HepG2 (cell line): Measurements from ENCODE around the gene PERCC1. TPM values are rescaled to one million over a fixed set of nuclear protein-coding genes. Genes with fewer than 3 reads are reported as not detected.

ENCODE experiments used
- ARHGAP35 ChIP-seq: sonication (generic); formaldehyde crosslinking; IDR thresholded peaks from 2 replicates; pipeline ENCODE4 v1.9.0; 2022; ENCODE audit warnings: mild to moderate bottlenecking, inconsistent platforms, moderate library complexity, missing genetic modification reagents, borderline replicate concordance
- ARNT2 ChIP-seq: sonication (generic); formaldehyde crosslinking; IDR thresholded peaks from 2 replicates; pipeline ENCODE4 v1.8.0; 2022; ENCODE audit warnings: mild to moderate bottlenecking, low read depth, missing genetic modification reagents, moderate library complexity
- BRD4 ChIP-seq: sonication (generic); formaldehyde crosslinking; IDR thresholded peaks from 2 replicates; pipeline ENCODE4 v1.4.0; 2020; ENCODE audit warnings: missing genetic modification reagents
- CBX1 ChIP-seq: IDR thresholded peaks from one replicate; pipeline ENCODE4 v1.6.1; 2016; ENCODE audit warnings: antibody characterized with exemption, low read depth
- CENPX ChIP-seq: sonication (generic); formaldehyde crosslinking; IDR thresholded peaks from 2 replicates; pipeline ENCODE4 v1.9.0; 2021; ENCODE audit warnings: mild to moderate bottlenecking, missing genetic modification reagents, moderate library complexity
- DR1 ChIP-seq: sonication (generic); formaldehyde crosslinking; IDR thresholded peaks from 2 replicates; pipeline ENCODE4 v1.8.0; 2021; ENCODE audit warnings: mild to moderate bottlenecking, missing genetic modification reagents, inconsistent platforms
- EZH2 ChIP-seq: conservative IDR thresholded peaks from 2 replicates; pipeline ENCODE4 v1.6.1; 2012; ENCODE audit warnings: mild to moderate bottlenecking, low read depth, low read length, moderate library complexity
- GATAD2A ChIP-seq: IDR thresholded peaks from 2 replicates; pipeline ENCODE4 v1.6.1; 2016
- HMG20B ChIP-seq: conservative IDR thresholded peaks from 2 replicates; pipeline ENCODE4 v1.6.1; 2016; ENCODE audit warnings: missing genetic modification reagents, missing compliant biosample characterization
- IRX3 ChIP-seq: sonication (generic); formaldehyde crosslinking; IDR thresholded peaks from 2 replicates; pipeline ENCODE4 v1.8.1; 2023; ENCODE audit warnings: mild to moderate bottlenecking, low read depth, missing genetic modification reagents, borderline replicate concordance
- MAFG ChIP-seq: sonication (generic); formaldehyde crosslinking; IDR thresholded peaks from 2 replicates; pipeline ENCODE4 v1.5.1; 2020; ENCODE audit warnings: mild to moderate bottlenecking, missing genetic modification reagents
- MTA1 ChIP-seq: sonication (generic); formaldehyde crosslinking; IDR thresholded peaks from 2 replicates; pipeline ENCODE4 v1.4.0; 2020; ENCODE audit warnings: missing genetic modification reagents, mild to moderate bottlenecking, borderline replicate concordance
- PPARG ChIP-seq: conservative IDR thresholded peaks from 2 replicates; pipeline ENCODE4 v1.6.1; 2016; ENCODE audit warnings: missing biosample characterization, missing genetic modification reagents
- PRDM10 ChIP-seq: sonication (generic); formaldehyde crosslinking; IDR thresholded peaks from 2 replicates; pipeline ENCODE4 v1.4.0; 2020; ENCODE audit warnings: low read depth, missing genetic modification reagents
- RBM39 ChIP-seq: fragments of 200-400 bp; formaldehyde crosslinking; IDR thresholded peaks from one replicate; pipeline ENCODE4 v1.6.1; 2018; ENCODE audit warnings: antibody characterized with exemption, mild to moderate bottlenecking, low read depth, low read length; ENCODE audit not compliant: poor library complexity, severe bottlenecking
- ZFP1 ChIP-seq: IDR thresholded peaks from 2 replicates; pipeline ENCODE4 v1.6.1; 2016
- ZFX ChIP-seq: sonication (generic); formaldehyde crosslinking; IDR thresholded peaks from 2 replicates; pipeline ENCODE4 v1.4.0; 2020; ENCODE audit warnings: mild to moderate bottlenecking, low read depth, missing genetic modification reagents, moderate library complexity
- ZNF143 ChIP-seq: sonication (generic); formaldehyde crosslinking; IDR thresholded peaks from 2 replicates; pipeline ENCODE4 v1.4.0; 2020; ENCODE audit warnings: missing genetic modification reagents
- ZNF253 ChIP-seq: sonication (generic); formaldehyde crosslinking; IDR thresholded peaks from 2 replicates; pipeline ENCODE4 v1.8.0; 2022; ENCODE audit warnings: mild to moderate bottlenecking, missing genetic modification reagents, borderline replicate concordance
- ZNF296 ChIP-seq: sonication (generic); formaldehyde crosslinking; conservative IDR thresholded peaks from 2 replicates; pipeline ENCODE4 v1.5.0; 2020; ENCODE audit warnings: mild to moderate bottlenecking, missing genetic modification reagents
- ZNF34 ChIP-seq: sonication (generic); formaldehyde crosslinking; IDR thresholded peaks from 2 replicates; pipeline ENCODE4 v1.4.0; 2020; ENCODE audit warnings: mild to moderate bottlenecking, missing genetic modification reagents, borderline replicate concordance
- ZNF564 ChIP-seq: sonication (generic); formaldehyde crosslinking; IDR thresholded peaks from 2 replicates; pipeline ENCODE4 v1.8.1; 2023; ENCODE audit warnings: mild to moderate bottlenecking, missing genetic modification reagents
- ZNF644 ChIP-seq: IDR thresholded peaks from 2 replicates; pipeline ENCODE4 v1.6.1; 2016; ENCODE audit warnings: low read depth
- ZNF660 ChIP-seq: sonication (generic); formaldehyde crosslinking; IDR thresholded peaks from 2 replicates; pipeline ENCODE4 v1.5.1; 2020; ENCODE audit warnings: mild to moderate bottlenecking, low read depth, missing genetic modification reagents, borderline replicate concordance
- ZNF841 ChIP-seq: sonication (generic); formaldehyde crosslinking; IDR thresholded peaks from 2 replicates; pipeline ENCODE4 v1.8.1; 2023; ENCODE audit warnings: missing genetic modification reagents, borderline replicate concordance
- polyA plus RNA-seq, 8 experiments: library from polyadenylated mRNA; depleted of rRNA in 3 of 8; stranded (reverse) in 7 of 8; unstranded in 1 of 8; fragments of >200 nt; fragmentation: Illumina TruSeq in 4 of 8; extraction: Trizol in 4 of 8; gene quantifications; 2 replicates each; pipeline versions ENCODE4 v1.2.1 to v1.2.3, GENCODE V29; 2011 to 2016; ENCODE audit warnings: low read depth in 4 of 8, missing spikeins in 1 of 8, mixed read lengths in 1 of 8; ENCODE audit not compliant: insufficient read depth in 1 of 8
- total RNA-seq, 5 experiments: library from RNA; depleted of rRNA; stranded (reverse); fragments of >200 nt; fragmentation: Illumina TruSeq; extraction: Trizol; gene quantifications; 2 replicates each; pipeline ENCODE4 v1.2.3, GENCODE V29; 2016; ENCODE audit warnings: low read depth in 1 of 5
- TF ChIP-seq, protein P1 (sequence below): sonication (generic); formaldehyde crosslinking; IDR thresholded peaks from 2 replicates; pipeline ENCODE4 v1.5.0; 2020; ENCODE audit warnings: missing genetic modification reagents

PERCC1 gene
- total and polyA plus RNA-seq, 2 of the 13 experiments (the other 11 are each of a cell fraction or from before 2014, with no cell fraction given), result 0.15 TPM; not detected in 1

DNA sequence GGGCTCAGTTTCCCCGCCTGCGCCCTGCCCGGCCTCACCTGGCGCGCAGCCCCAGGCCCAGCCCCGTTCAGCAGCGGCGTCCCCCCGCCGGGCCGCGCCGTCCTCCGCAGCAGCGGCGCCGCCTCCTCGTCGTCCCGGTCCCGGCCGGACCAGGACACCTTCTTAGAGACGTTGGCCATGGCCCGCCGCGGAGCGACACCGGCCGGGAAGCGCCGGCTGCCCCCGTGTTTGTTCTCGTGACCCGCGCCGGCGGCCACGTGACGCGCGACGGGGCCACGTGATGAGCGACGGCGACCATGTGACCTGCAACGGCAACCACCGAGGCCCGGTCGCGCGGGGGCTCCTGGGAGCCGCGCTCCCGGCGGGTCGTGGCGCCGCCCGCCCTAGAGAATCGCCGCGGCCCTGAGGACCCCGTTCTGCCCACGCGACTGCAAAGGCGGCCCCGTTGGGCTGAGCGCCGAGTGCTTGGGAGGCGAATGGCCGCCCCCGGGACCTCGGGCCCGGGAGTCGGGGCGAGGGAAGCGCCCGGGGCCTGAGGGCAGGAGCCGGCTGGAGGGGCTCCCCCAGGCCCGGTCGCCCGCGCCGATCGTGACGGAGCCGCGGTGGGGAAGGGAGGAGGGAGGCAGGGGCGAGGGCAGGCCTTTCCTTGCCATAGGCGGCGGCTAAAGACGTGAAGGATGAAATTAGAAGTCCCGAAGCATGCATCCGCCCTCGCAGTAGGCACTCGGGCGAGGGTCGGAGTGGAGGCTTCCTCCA is 44.1 kb downstream of the PERCC1 start, which contains the start of gene CLCN7 (continued):
- TF ChIP-seq MAFG (CRISPR knock-in tag), result no peak
- 0 out of 2 replicates have a peak, but pooled peaks have one; percentile 16 for TF ChIP-seq GATAD2A (CRISPR knock-in tag)
- peak; percentile 89 for TF ChIP-seq ZNF143 (CRISPR knock-in tag)
- TF ChIP-seq MTA1 (CRISPR knock-in tag), result 0 out of 2 replicates have a peak, but pooled peaks have one; percentile 11
- peak; percentile 96 for TF ChIP-seq ZFX (CRISPR knock-in tag)
- no peak for TF ChIP-seq CENPX (CRISPR knock-in tag)
- TF ChIP-seq PRDM10 (CRISPR knock-in tag), result no peak
- TF ChIP-seq ZNF34 (CRISPR knock-in tag), result 0 out of 2 replicates have a peak, but pooled peaks have one; percentile 19
- peak; percentile 91 for TF ChIP-seq ARNT2 (CRISPR knock-in tag)
- no peak for TF ChIP-seq ZNF296 (CRISPR knock-in tag)
- no peak for TF ChIP-seq ZFP1
- TF ChIP-seq ZNF644 (CRISPR knock-in tag), result no peak
- peak; percentile 65 for TF ChIP-seq RBM39
- no peak for TF ChIP-seq ZNF660 (CRISPR knock-in tag)
- peak; percentile 89; the same call in 1 of the 2 replicates for TF ChIP-seq ZNF253 (CRISPR knock-in tag)
- TF ChIP-seq DR1 (CRISPR knock-in tag), result peak; percentile 87; the same call in 1 of the 2 replicates
- TF ChIP-seq PPARG (CRISPR knock-in tag), result 0 out of 2 replicates have a peak, but pooled peaks have one; percentile 43
- TF ChIP-seq BRD4 (CRISPR knock-in tag), result peak; percentile 71; the same call in 1 of the 2 replicates
- TF ChIP-seq ZNF841 (CRISPR knock-in tag), result peak; percentile 83; the same call in 1 of the 2 replicates
- TF ChIP-seq CBX1, result peak; percentile 28
- no peak for TF ChIP-seq EZH2
- TF ChIP-seq HMG20B (CRISPR knock-in tag), result no peak
- TF ChIP-seq IRX3, result no peak
- TF ChIP-seq, protein P1, sequence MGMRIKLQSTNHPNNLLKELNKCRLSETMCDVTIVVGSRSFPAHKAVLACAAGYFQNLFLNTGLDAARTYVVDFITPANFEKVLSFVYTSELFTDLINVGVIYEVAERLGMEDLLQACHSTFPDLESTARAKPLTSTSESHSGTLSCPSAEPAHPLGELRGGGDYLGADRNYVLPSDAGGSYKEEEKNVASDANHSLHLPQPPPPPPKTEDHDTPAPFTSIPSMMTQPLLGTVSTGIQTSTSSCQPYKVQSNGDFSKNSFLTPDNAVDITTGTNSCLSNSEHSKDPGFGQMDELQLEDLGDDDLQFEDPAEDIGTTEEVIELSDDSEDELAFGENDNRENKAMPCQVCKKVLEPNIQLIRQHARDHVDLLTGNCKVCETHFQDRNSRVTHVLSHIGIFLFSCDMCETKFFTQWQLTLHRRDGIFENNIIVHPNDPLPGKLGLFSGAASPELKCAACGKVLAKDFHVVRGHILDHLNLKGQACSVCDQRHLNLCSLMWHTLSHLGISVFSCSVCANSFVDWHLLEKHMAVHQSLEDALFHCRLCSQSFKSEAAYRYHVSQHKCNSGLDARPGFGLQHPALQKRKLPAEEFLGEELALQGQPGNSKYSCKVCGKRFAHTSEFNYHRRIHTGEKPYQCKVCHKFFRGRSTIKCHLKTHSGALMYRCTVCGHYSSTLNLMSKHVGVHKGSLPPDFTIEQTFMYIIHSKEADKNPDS (CRISPR knock-in tag), result no peak
- TF ChIP-seq ARHGAP35 (CRISPR knock-in tag), result peak; percentile 81; the same call in 1 of the 2 replicates
- peak; percentile 89 for TF ChIP-seq ZNF564
